PFSK-1 (cell line): Measurements from ENCODE around the gene APEX1.

Source experiments
- FOXP2 ChIP-seq: optimal IDR thresholded peaks from 2 replicates; pipeline ENCODE3; 2011; ENCODE audit warnings: borderline replicate concordance, control low read depth, inconsistent platforms; ENCODE audit not compliant: insufficient read depth; ENCODE audit errors: extremely low read length, extremely low read depth
- POLR2AphosphoS5 ChIP-seq: IDR thresholded peaks from 2 replicates; pipeline ENCODE4 v1.6.1; 2012; ENCODE audit warnings: low read depth, mild to moderate bottlenecking, control low read depth, low read length, moderate library complexity
- SIN3A ChIP-seq: IDR thresholded peaks from 2 replicates; pipeline ENCODE4 v1.6.1; 2012; ENCODE audit warnings: mild to moderate bottlenecking, low read length, moderate library complexity, borderline replicate concordance; ENCODE audit not compliant: insufficient read depth
- TAF1 ChIP-seq: IDR thresholded peaks from 2 replicates; pipeline ENCODE4 v1.6.1; 2012; ENCODE audit warnings: low read length, control low read depth, borderline replicate concordance; ENCODE audit not compliant: insufficient read depth
- TF ChIP-seq, protein P1 (sequence below), 2 experiments: IDR thresholded peaks; 2 replicates each; pipeline versions ENCODE4 v1.6.1 to v1.8.0; 2011 to 2012; ENCODE audit warnings: low read depth in 2 of 2, low read length in 2 of 2, control low read depth in 1 of 2, inconsistent platforms in 1 of 2, mild to moderate bottlenecking in 1 of 2, moderate library complexity in 1 of 2; ENCODE audit not compliant: insufficient read depth in 1 of 2

DNA sequence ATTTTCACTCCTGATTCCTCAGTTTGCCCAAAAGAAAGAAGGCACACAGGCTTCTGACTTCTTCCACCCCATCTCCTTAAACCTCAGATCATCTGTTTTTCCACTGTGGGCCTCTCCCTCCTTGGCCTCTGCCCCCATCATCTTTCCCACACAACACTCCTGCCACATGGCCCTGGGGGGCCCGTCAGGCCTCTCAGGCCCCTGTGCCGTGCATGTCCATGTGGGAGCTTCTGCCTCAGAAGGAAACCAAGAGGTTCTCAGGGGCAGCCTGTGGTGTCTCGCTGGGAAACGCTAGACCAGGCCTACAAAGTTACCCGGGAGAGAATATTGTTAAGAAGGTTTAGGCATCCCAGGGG is 27.0 kb upstream of the APEX1 start:
- TF ChIP-seq TAF1 = no peak
- no peak for TF ChIP-seq POLR2AphosphoS5
- TF ChIP-seq SIN3A = no peak
- TF ChIP-seq, protein P1, sequence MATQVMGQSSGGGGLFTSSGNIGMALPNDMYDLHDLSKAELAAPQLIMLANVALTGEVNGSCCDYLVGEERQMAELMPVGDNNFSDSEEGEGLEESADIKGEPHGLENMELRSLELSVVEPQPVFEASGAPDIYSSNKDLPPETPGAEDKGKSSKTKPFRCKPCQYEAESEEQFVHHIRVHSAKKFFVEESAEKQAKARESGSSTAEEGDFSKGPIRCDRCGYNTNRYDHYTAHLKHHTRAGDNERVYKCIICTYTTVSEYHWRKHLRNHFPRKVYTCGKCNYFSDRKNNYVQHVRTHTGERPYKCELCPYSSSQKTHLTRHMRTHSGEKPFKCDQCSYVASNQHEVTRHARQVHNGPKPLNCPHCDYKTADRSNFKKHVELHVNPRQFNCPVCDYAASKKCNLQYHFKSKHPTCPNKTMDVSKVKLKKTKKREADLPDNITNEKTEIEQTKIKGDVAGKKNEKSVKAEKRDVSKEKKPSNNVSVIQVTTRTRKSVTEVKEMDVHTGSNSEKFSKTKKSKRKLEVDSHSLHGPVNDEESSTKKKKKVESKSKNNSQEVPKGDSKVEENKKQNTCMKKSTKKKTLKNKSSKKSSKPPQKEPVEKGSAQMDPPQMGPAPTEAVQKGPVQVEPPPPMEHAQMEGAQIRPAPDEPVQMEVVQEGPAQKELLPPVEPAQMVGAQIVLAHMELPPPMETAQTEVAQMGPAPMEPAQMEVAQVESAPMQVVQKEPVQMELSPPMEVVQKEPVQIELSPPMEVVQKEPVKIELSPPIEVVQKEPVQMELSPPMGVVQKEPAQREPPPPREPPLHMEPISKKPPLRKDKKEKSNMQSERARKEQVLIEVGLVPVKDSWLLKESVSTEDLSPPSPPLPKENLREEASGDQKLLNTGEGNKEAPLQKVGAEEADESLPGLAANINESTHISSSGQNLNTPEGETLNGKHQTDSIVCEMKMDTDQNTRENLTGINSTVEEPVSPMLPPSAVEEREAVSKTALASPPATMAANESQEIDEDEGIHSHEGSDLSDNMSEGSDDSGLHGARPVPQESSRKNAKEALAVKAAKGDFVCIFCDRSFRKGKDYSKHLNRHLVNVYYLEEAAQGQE (IDR thresholded peaks at IDR 0.05; ENCODE audit: insufficient read depth in 1 of 2, low read depth in 2 of 2, low read length in 2 of 2) = no peak
- TF ChIP-seq FOXP2 = no peak
